Sciatic nerve (tissue), 2 donors: Measurements from ENCODE around the gene ATRNL1. TPM values are rescaled to one million over a fixed set of nuclear protein-coding genes. Genes with fewer than 3 reads are reported as not detected.
A peak's percentile ranks its signal among the peaks of the same experiment; 100 is the strongest.

ENCODE experiments used
- ATAC-seq: fragments of 200-7000 bp; cut with Tn5 transposase; one replicate; pipeline ENCODE4 v1.9.1; 2020; ENCODE audit warnings: mild to moderate bottlenecking, moderate library complexity
- DNase-seq: peaks from one replicate; pipeline ENCODE4 v3.0.0-alpha.2; 2020; ENCODE audit warnings: low spot score
- intact Hi-C: fragments of 100-400 bp; cut with DNase I; formaldehyde crosslinking; loops from one replicate; pipeline ENCODE4 v1.14.2; 2022
- total RNA-seq: library from RNA; stranded (reverse); fragmentation: NEBNext Ultra II Directional; extraction: Animal tissue kit (Norgen Biotek cat#: 25700); gene quantifications from one replicate; pipeline ENCODE4 v1.2.1, GENCODE V29; 2021
- donor health status: DM: no; HTN: no; CAD: no.
- donor health status: DM: no; HTN: no; CAD: no.

Gene ATRNL1
- total RNA-seq, 1 donor from 2014 or later: 5.6 TPM

GRCh38 chr10:115942101-115942500 is 848.9 kb downstream of the ATRNL1 start:
- DNase-seq: no peak
- intact Hi-C loops: no loop called here

DNA sequence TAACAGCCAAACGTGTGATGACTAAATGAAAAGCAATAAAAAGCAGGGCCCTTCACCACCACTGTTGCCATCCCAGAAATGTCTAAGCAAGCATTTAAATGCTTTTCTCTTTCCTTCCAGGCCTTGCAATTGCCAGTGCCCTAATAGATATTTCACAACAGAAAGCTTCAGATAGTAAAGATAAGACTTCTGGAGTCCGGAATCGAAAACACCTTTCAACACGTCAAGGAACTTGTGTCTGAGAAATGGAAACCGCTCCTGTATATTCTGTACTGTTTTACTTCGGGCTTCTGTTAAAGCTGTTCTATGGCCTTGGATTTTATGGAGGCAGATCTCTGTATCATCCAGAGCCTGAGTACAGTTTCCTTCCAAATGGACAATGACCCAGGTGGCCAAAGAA is 851.4 kb downstream of the ATRNL1 start:
- intact Hi-C loops: no loop called here
- ATAC-seq (no peak), DNase-seq (no peak)

More at GRCh38 chr10:115942101-115942500, 848.9 kb downstream of the ATRNL1 start:
- no peak for ATAC-seq

GRCh38 chr10:115945701-115946445 is 852.7 kb downstream of the ATRNL1 start:
- ATAC-seq: no peak
- no peak for DNase-seq

GRCh38 chr10:115947104-115947503 is 853.9 kb downstream of the ATRNL1 start:
- intact Hi-C loops: no loop called here
- no peak for ATAC-seq
- DNase-seq: no peak

More at GRCh38 chr10:115945701-115946445, 852.7 kb downstream of the ATRNL1 start:
- intact Hi-C loops: no loop called here

GRCh38 chr10:115948465-115948864 is 855.3 kb downstream of the ATRNL1 start:
- no peak for DNase-seq
- intact Hi-C loops: no loop called here
- ATAC-seq: peak; percentile 76

- ATAC-seq (peak; percentile 43), DNase-seq (no peak)
- intact Hi-C loops: no loop called here
Measured at GRCh38 chr10:115949282-115949844, 856.2 kb downstream of the ATRNL1 start.

- peak; percentile 87 for ATAC-seq
- intact Hi-C loops: no loop called here
- no peak for DNase-seq
Measured at GRCh38 chr10:115950320-115950719, 857.2 kb downstream of the ATRNL1 start.

DNA sequence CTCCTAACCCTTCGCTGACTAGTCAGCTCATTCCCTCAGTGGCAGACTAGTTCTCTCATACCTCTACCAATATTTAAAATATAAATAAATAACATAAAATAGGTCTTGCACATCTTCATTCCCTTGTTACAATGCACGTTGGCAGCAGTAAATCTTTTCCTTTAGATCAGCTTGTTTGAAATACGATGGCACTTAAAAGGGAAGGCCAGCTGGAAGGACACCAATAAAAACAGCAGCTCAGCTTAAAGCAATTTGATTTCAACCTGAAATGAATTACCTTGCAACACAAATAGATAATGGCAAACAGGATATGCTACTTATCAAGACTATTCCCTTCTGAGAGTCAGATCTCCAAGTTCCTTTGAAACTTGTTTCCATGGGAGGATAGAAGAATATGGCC is 858.1 kb downstream of the ATRNL1 start:
- ATAC-seq: no peak
- intact Hi-C loops: no loop called here

GRCh38 chr10:115953281-115953680 is 860.1 kb downstream of the ATRNL1 start:
- no peak for DNase-seq
- no peak for ATAC-seq

More for the DNA sequence above, 858.1 kb downstream of the ATRNL1 start:
- no peak for DNase-seq

DNA sequence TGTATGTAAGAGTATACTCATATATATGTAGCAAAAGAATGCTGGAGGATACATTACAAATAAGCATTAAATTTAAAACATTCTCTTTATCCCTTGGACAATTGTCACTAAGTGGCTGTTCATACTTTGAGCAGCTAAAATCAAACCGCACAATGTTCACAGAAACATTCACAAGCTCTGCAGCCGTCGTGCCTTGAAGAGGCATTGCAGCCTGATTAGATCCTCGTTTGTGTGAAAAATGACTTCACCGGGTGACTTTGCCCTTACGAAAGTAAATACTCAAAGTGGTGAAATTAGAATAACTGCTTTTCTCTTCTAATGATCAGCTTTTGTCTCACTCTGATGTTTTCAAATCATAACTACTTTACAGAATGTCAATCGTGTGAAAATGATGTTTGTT is 860.8 kb downstream of the ATRNL1 start:
- DNase-seq: no peak
- intact Hi-C loops: no loop called here
- no peak for ATAC-seq

More at GRCh38 chr10:115953281-115953680, 860.1 kb downstream of the ATRNL1 start:
- intact Hi-C loops: no loop called here

- ATAC-seq: no peak
- intact Hi-C loops: no loop called here
- DNase-seq: no peak
Measured at GRCh38 chr10:115956225-115957011, 863.3 kb downstream of the ATRNL1 start.

DNA sequence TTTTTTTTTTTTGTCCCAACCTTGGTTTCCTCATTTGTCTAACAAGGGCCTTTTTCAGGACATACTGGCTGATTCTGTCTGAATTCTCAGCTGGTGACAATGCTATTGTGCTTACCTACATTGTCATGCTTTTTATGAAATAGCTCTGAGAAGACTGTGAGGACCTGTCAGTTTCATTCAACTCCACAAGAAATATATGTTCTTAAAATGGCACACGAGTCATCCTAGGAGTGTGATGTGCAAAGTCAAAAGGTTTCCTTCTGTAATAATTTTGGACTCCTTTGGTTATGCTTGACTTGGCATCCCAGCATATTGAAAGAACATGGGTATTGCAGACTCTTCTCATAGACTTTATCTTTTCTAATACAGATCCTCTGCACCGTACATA is 863.8 kb downstream of the ATRNL1 start:
- no peak for DNase-seq
- intact Hi-C loops: no loop called here
- no peak for ATAC-seq

- ATAC-seq (no peak), DNase-seq (no peak)
- intact Hi-C loops: no loop called here
Measured at GRCh38 chr10:115957786-115958442, 864.7 kb downstream of the ATRNL1 start.

- intact Hi-C loops: no loop called here
- ATAC-seq (no peak), DNase-seq (no peak)
Measured at GRCh38 chr10:115963848-115964247, 870.7 kb downstream of the ATRNL1 start.

DNA sequence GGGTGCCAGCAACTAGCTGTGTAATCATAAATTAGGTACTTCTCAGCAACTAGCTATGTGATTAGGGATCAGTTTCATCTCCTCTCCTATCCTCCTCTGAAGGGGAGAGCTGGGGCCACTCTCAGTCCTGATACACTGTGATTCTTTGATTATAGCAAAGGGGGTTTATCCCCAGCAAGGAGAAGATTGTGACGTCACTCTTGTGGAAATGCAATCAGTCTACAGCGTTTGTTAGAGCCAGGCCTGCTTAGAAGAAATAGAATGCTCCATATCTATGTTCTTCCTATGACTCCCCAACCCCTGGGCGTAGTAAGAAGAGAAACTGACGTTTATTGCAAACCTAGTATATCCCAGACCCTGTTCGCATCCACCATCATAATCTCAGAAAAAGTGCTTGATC is 871.7 kb downstream of the ATRNL1 start:
- intact Hi-C loops: no loop called here
- DNase-seq: no peak
- ATAC-seq: no peak

DNA sequence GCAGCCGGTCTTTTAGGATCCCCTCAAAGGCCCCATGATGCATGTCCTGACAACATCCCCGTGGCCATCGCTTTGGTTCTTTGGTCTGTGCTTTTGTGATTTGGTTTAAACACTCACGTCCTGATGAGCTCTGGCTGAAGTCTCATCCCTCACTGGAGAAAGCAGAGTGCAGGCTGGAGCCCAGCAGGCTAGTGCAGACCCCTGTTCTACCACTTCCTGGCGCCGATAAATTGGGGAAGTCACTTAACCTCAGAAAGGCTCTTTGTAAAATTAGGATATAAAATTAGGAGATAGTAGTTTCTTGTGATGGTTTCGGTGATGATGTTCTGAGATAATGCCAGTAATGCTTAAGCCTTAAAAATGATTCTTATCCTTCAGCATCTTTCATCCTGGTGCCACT is 872.2 kb downstream of the ATRNL1 start:
- DNase-seq (no peak), ATAC-seq (no peak)
- intact Hi-C loops: no loop called here

DNA sequence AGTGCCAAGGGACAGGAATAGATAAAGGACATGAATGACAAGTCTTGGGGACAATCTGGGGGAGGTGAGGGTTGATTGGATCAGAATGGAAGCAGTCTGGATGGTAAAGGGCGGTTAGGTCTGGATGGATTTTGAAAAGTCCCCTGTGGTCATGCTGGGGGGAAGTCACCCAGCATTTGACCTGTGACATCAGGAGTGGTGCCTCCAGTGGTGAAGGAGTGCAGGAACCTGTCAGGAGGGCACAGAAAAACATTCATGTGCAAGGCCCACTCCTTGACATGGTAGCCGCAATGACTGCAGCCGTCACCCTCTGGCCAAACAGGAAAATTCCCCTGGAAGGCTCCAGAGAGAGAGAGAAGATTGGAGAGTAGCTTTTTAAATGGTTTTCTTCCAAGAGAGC is 875.1 kb downstream of the ATRNL1 start:
- ATAC-seq (no peak), DNase-seq (no peak)
- intact Hi-C loops: no loop called here

GRCh38 chr10:115969591-115969990 is 876.4 kb downstream of the ATRNL1 start:
- DNase-seq (no peak), ATAC-seq (no peak)
- intact Hi-C loops: no loop called here

GRCh38 chr10:115971921-115972320 is 878.8 kb downstream of the ATRNL1 start:
- ATAC-seq (no peak), DNase-seq (no peak)
- intact Hi-C loops: no loop called here

- ATAC-seq (no peak), DNase-seq (no peak)
- intact Hi-C loops: no loop called here
Measured at GRCh38 chr10:115972426-115972825, 879.3 kb downstream of the ATRNL1 start.
